ENCODE data around the gene CXorf58. TPM values are rescaled to one million over a fixed set of nuclear protein-coding genes. Genes with fewer than 3 reads are reported as not detected.
"Not testable (repeated sequence)": the region's sequence is repeated elsewhere in the genome, so short reads cannot be mapped to it uniquely, and the experiment has no call there.

CXorf58 gene
- total RNA-seq, result not detected

- ATAC-seq (ENCODE audit: insufficient number of reproducible peaks, low FRiP score, low read depth), result peak; percentile 82
- H3K36me3 ChIP-seq, result no peaks in the 10 kb centered on the region
- peak; percentile 40 for DNase-seq (ENCODE audit: low spot score)
- TF ChIP-seq, protein P1, sequence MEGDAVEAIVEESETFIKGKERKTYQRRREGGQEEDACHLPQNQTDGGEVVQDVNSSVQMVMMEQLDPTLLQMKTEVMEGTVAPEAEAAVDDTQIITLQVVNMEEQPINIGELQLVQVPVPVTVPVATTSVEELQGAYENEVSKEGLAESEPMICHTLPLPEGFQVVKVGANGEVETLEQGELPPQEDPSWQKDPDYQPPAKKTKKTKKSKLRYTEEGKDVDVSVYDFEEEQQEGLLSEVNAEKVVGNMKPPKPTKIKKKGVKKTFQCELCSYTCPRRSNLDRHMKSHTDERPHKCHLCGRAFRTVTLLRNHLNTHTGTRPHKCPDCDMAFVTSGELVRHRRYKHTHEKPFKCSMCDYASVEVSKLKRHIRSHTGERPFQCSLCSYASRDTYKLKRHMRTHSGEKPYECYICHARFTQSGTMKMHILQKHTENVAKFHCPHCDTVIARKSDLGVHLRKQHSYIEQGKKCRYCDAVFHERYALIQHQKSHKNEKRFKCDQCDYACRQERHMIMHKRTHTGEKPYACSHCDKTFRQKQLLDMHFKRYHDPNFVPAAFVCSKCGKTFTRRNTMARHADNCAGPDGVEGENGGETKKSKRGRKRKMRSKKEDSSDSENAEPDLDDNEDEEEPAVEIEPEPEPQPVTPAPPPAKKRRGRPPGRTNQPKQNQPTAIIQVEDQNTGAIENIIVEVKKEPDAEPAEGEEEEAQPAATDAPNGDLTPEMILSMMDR (IDR thresholded peaks at IDR 0.05), result peak; percentile 84
- H3K4me1 ChIP-seq (ENCODE audit: control insufficient read depth in 1 of 2, low read depth in 2 of 2), result peaks cover 0 to 7% of the 10 kb centered on the region in 2 donors
- peak within 1 kb of the TSS; percentile 77 for H3K4me3 ChIP-seq
- no peaks in the 10 kb centered on the region for H3K27me3 ChIP-seq (replicated peaks; ENCODE audit: insufficient read depth)
- H3K27ac ChIP-seq, result peak within 1 kb of the TSS; percentile 84 to 86
- H3K9me3 ChIP-seq, result no peaks in the 10 kb centered on the region
Observed at GRCh38 chrX:23907498-23908218, at the start of gene CXorf58, which contains the start of gene APOO. Gene CXorf58 (plus strand): TSS chrX:23908006. CDS start chrX:23910303, 2,297 bp downstream. Gene APOO (minus strand): TSS chrX:23907938. CDS start chrX:23907702, 236 bp downstream.

DNA sequence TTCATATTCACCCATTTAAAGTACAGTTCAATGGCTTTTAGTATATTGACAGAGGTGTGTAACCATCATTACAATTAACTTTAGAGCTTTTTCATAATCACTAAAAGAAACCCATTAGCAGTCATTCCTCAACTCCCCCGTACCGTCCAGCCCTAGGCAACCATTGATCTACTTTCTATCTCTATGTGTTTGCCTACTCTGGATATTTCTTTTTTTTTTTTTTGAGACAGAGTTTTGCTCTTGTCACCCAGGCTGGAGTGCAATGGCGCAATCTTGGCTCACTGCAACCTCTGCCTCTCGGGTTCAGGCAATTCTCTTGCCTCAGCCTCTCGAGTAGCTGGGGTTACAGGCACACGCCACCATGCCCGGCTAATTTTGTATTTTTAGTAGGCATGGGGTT lies 48.6 kb upstream of the CXorf58 start:
- H3K9me3 ChIP-seq; DNase-seq (ENCODE audit: low spot score); ATAC-seq (ENCODE audit: insufficient number of reproducible peaks, low FRiP score, low read depth): not testable (repeated sequence)

GRCh38 chrX:23861215-23861896 lies 46.5 kb upstream of the CXorf58 start:
- Histone ChIP-seq H3K4me1 (ENCODE audit: control insufficient read depth in 1 of 2, low read depth in 2 of 2) (no peaks in the 10 kb centered on the region), H3K4me3 (no peak overlapping the region), H3K36me3 (no peaks in the 10 kb centered on the region), H3K9me3 (no peaks in the 10 kb centered on the region), H3K27me3 (replicated peaks; ENCODE audit: insufficient read depth) (no peaks in the 10 kb centered on the region), H3K27ac (no peak overlapping the region)
- ATAC-seq (ENCODE audit: insufficient number of reproducible peaks, low FRiP score, low read depth) (no peak), DNase-seq (ENCODE audit: low spot score) (no peak)
- TF ChIP-seq, protein P1 (IDR thresholded peaks at IDR 0.05), result no peak

More for the DNA sequence above, 48.6 kb upstream of the CXorf58 start:
- not testable (repeated sequence) for H3K4me1 ChIP-seq (ENCODE audit: control insufficient read depth in 1 of 2, low read depth in 2 of 2); H3K27ac ChIP-seq; H3K36me3 ChIP-seq; H3K4me3 ChIP-seq; H3K27me3 ChIP-seq (replicated peaks; ENCODE audit: insufficient read depth)

DNA sequence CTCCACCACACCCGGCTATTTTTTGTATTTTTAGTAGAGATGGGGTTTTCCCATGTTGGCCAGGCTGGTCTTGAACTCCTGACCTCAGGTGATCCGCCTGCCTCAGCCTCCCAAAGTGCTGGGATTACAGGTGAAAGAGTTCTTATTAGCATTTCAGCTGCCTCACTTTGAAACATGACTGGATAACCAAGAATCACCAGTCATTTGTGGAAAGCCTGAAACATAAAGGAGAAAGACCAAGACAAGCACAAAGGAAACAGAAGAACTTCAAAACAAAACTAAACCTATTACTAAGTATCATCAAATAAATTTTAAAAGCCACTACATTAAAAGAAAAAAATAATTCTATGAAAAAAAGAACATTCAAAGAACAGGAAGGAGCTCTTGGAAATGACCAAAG lies 45.9 kb upstream of the CXorf58 start:
- not testable (repeated sequence) for H3K27me3 ChIP-seq (replicated peaks; ENCODE audit: insufficient read depth); DNase-seq (ENCODE audit: low spot score); H3K9me3 ChIP-seq; H3K36me3 ChIP-seq; H3K4me1 ChIP-seq (ENCODE audit: control insufficient read depth in 1 of 2, low read depth in 2 of 2); H3K4me3 ChIP-seq; ATAC-seq (ENCODE audit: insufficient number of reproducible peaks, low FRiP score, low read depth); H3K27ac ChIP-seq

DNA sequence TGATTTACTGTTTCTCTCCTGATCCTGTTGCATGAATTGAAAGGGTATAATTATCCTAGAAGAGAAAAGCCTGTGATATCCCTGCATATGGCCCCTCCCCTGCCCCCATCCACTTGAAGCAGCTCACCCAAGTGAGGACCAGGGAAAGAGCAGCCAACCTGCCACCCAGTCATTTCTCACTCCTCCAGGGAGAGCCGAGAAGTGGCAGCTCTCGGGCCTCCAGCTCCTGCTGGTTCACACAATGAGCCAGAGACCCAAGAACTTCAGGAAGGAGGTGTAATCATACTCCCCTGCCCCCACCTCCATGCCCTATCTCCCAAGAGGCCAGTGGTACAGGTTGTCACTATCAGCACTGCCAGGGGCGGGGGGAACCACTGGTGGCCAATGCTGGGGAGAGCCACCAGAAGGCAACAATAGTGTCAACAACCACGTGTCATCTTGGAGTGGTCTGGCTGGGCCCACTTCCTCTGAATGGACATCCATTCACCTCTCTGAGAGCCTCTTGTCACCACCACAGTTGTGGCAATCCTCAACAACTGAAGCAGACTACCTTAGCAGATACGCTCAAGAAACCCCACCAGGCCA lies 43.0 kb upstream of the CXorf58 start:
- TF ChIP-seq, protein P1 (IDR thresholded peaks at IDR 0.05), result no peak
- Histone ChIP-seq H3K27ac (no peak overlapping the region), H3K27me3 (replicated peaks; ENCODE audit: insufficient read depth) (no peaks in the 10 kb centered on the region), H3K4me3 (no peak overlapping the region), H3K9me3 (no peaks in the 10 kb centered on the region), H3K4me1 (ENCODE audit: control insufficient read depth in 1 of 2, low read depth in 2 of 2) (no peaks in the 10 kb centered on the region), H3K36me3 (no peaks in the 10 kb centered on the region)
- no peak for DNase-seq (ENCODE audit: low spot score)
- ATAC-seq (ENCODE audit: insufficient number of reproducible peaks, low FRiP score, low read depth), result no peak

GRCh38 chrX:23870041-23870440 lies 37.8 kb upstream of the CXorf58 start:
- Histone ChIP-seq H3K4me3 (no peak overlapping the region), H3K4me1 (ENCODE audit: control insufficient read depth in 1 of 2, low read depth in 2 of 2) (no peaks in the 10 kb centered on the region), H3K27me3 (replicated peaks; ENCODE audit: insufficient read depth) (no peaks in the 10 kb centered on the region), H3K9me3 (no peaks in the 10 kb centered on the region), H3K27ac (no peak overlapping the region), H3K36me3 (no peaks in the 10 kb centered on the region)
- DNase-seq (ENCODE audit: low spot score), result no peak
- TF ChIP-seq, protein P1 (IDR thresholded peaks at IDR 0.05), result no peak
- no peak for ATAC-seq (ENCODE audit: insufficient number of reproducible peaks, low FRiP score, low read depth)
